GM18951 (cell line): ENCODE data around the gene F3.

ENCODE experiments used
- POLR2A ChIP-seq: IDR thresholded peaks from 4 replicates; pipeline ENCODE4 v1.6.1; 2011; ENCODE audit warnings: mild to moderate bottlenecking; ENCODE audit not compliant: insufficient read length, insufficient read depth; ENCODE audit errors: extremely low read depth
- in situ Hi-C: fragments of 300-500 bp; cut with MboI; formaldehyde crosslinking; loops from one replicate; pipeline ENCODE4 v1.12.0; 2022; ENCODE audit warnings: low sequenced_read_pairs, mixed read lengths, inconsistent platforms; ENCODE audit not compliant: unreplicated experiment

The F3 gene

GRCh38 chr1:94496076-94496755 lies 45.3 kb downstream of the F3 start:
- in situ Hi-C loops: no loop called here
- no peak for TF ChIP-seq POLR2A

GRCh38 chr1:94490556-94490955 lies 51.0 kb downstream of the F3 start:
- no peak for TF ChIP-seq POLR2A
- in situ Hi-C loops: no loop called here

GRCh38 chr1:94486990-94487389 lies 54.6 kb downstream of the F3 start:
- no peak for TF ChIP-seq POLR2A

GRCh38 chr1:94481473-94481933 lies 60.1 kb downstream of the F3 start:
- in situ Hi-C loops: no loop called here
- TF ChIP-seq POLR2A: no peak

More at GRCh38 chr1:94486990-94487389, 54.6 kb downstream of the F3 start:
- in situ Hi-C loops: no loop called here

- TF ChIP-seq POLR2A: no peak
- in situ Hi-C loops: loop anchor here (5.0 kb wide), 1 partner anchor 323 kb away; no protein-coding TSS in a partner anchor
Observed at GRCh38 chr1:94479682-94480081, 61.9 kb downstream of the F3 start.
